HG03045 (cell line): ENCODE data around the gene ALDH4A1.
"Not testable (repeated sequence)": the region's sequence is repeated elsewhere in the genome, so short reads cannot be mapped to it uniquely, and the experiment has no call there.

Experiments
- ATAC-seq: cut with Tn5 transposase; IDR thresholded peaks from one replicate; pipeline ENCODE4 v1.9.1; 2021; ENCODE audit warnings: mild to moderate bottlenecking, moderate library complexity; ENCODE audit not compliant: unreplicated experiment

ALDH4A1 gene

GRCh38 chr1:18901147-18901951 is 1.0 kb downstream of the ALDH4A1 start:
- no peak for ATAC-seq

GRCh38 chr1:18900303-18900841 is 2.0 kb downstream of the ALDH4A1 start:
- no peak for ATAC-seq

DNA sequence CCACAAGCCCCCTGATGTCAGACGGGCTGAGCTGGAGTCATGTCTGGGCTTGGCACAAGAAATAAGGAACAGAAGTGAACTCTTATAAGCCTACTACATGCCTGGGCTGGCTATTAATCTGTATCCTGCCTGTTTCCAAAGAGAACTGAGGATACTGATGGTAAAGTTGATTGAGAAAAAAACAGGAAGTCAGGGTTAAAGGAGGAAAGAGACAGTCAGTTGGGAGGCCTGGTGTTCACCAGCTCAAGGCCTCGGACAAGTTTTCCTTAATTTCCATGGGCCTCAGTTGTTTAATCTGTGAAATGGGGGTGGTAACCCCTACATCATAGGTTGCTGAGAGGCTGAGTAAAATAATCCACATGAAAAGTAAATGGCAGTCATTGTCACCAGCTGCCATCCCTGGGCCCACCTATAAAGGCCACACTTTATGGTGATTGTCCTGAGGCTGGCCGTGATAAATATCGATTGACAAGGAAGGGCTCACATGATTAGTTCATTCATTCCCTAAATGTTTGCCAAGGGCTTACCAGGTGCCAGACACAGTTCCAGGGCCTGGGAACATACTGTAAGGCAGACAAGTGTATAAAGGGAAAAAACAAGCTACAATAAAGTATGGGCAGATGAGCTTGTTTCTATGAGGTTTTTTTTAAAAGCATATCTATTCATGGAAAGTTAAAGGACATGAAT is 2.8 kb downstream of the ALDH4A1 start:
- ATAC-seq: no peak

GRCh38 chr1:18898567-18898966 is 3.8 kb downstream of the ALDH4A1 start:
- no peak for ATAC-seq

- no peak for ATAC-seq
These were observed 7.0 kb downstream of the ALDH4A1 start for GRCh38 chr1:18895317-18895716.

- ATAC-seq: no peak
These were observed 9.2 kb downstream of the ALDH4A1 start for GRCh38 chr1:18893120-18893519.

DNA sequence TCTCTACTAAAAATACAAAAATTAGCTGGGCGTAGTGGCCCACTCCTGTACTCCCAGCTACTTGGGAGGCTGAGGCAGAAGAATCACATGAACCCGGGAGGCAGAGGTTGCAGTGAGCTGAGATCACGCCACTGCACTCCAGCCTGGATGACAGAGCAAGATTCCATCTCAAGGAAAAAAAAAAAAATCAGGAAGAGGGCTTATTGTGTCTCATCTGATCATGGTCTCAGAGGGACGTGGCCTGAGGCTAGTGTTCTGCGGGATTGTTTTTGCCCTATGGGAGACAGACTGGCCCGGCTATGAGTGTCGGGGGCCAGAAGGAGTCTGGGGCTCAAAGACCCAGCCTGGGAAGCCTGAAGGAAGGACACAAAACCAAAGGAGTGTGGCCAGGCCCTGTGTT is 10.5 kb downstream of the ALDH4A1 start:
- ATAC-seq: not testable (repeated sequence)

DNA sequence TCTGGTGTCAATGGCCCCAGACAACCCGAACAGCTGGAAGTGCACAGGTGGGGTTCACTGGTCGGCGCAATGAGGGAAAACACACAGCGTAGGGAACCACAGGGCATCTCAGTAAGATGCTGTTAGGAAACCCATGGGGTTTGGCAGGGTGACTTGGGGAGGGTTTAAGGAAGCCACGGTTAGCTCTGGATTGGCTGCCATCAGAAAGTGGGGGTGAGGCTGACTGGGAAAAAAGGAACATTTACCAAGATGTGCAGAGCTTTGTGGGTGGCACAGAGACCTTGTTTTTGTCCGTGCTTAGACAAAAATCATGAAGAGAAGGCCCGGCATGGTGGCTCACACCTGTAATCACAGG is 11.0 kb downstream of the ALDH4A1 start:
- ATAC-seq: no peak

- no peak for ATAC-seq
These were observed 11.5 kb downstream of the ALDH4A1 start for GRCh38 chr1:18890706-18891425.

DNA sequence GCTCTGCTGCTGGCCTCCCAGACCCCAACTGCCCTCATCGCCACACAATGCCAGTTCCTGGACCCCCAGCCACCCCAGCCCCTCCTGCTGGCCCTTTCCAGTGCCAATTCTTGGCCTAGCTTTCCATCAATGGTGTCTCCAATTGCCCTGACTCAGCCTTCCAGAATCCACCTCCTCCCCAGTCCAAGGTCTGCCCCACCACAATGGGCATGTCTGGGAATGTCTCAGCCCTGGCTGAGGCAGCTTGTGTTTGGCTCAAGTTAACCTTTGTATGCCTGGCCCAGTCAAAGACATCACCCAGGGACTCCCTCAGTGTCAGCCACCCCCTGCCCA is 16.4 kb downstream of the ALDH4A1 start:
- no peak for ATAC-seq

GRCh38 chr1:18885311-18886002 is 16.9 kb downstream of the ALDH4A1 start:
- no peak for ATAC-seq

GRCh38 chr1:18884727-18885126 is 17.6 kb downstream of the ALDH4A1 start:
- no peak for ATAC-seq

DNA sequence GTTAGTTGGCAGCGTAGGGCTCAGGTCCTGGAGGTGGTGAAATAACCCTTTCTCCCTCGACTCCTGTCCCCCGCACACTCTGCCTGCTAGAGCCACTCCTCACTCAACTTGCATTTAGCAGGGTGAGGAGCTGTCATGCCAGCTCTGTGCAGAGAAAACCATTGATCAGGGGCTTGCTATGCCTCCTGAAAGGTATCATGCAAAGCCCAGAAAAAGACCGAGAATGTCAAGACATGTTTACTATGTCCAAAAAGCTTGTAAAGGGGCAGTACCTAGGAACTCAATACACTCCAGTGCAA is 18.0 kb downstream of the ALDH4A1 start:
- no peak for ATAC-seq

DNA sequence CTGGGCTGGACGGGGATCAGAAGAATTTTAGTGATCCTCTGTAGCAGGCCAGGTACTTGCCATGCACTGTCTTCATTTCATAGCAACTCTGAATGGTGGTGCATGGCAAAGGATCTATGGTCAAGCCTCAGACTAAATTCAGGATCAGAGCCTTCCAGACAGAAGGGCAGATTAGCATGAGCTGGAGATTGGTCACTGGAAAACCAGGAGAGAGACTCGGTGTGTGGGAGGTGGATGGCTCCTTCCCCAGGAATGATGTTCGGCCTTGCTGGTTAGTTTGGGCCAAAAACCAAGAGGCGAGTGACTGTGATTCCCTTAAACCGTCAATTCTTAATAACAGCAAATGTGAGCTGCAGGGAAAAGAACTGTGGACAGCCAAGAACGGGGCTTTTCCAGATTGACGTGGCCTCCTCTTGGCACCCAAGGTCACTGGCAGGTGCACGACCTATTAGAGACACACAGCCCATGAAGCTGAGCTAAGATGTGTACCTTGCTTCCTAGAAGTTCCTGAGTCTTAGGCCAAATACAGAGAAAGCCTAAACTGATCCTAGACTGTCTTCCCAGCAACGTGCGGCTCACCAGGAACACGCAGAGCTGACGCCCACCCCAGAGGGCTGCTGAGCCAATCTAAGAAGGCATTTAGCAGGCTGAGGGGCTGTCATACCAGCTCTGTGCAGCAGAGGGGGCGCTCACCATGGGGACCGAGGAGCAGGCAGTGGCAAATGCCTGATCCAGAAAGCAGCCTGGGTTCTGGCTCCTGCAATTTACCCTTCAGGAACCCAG is 18.5 kb downstream of the ALDH4A1 start:
- no peak for ATAC-seq

- ATAC-seq: no peak
These were observed 19.3 kb downstream of the ALDH4A1 start for GRCh38 chr1:18883079-18883478.

DNA sequence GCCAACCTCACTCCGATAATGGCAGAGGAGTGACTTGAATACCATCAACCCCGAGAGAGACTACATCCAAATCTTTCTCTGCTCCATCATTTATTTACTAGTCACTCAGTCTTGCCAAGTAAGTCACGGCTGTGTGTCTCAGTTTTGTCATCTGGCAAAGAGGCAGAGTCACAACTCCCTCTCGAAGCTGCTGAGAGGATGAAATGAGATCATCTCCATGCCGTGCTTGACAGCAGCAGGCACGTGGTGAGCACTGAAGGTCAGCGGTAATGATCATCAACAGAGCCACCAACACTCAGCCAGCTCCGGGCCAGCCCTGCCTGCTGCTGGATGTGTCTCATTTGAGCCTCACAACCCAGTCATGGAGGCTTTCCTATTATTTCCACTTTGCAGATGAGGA is 19.9 kb downstream of the ALDH4A1 start:
- ATAC-seq: no peak

- ATAC-seq: no peak
These were observed 20.5 kb downstream of the ALDH4A1 start for GRCh38 chr1:18881642-18882431.

DNA sequence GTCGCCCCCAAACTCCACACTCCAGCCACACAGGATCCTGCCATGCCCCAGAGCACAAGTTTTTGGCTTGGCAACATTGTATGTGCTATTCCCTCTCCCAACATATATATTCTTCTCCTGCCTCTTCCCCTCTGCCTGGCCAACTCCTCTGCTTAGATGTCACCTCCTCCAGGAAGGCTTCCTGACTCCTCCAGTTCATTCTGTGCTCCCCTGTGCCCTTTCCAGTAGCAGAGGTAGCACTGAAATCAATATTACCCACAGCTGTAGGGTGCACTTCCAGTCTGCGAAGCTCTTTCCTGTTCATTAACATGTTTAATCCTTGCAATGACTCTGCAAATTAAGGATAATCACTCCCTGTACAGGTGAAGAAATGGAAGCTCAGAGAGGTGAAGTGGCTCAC is 21.2 kb downstream of the ALDH4A1 start:
- no peak for ATAC-seq

- ATAC-seq: no peak
These were observed 21.8 kb downstream of the ALDH4A1 start for GRCh38 chr1:18880585-18880984.

GRCh38 chr1:18879791-18880309 is 22.5 kb downstream of the ALDH4A1 start:
- no peak for ATAC-seq
